Right atrium auricular region (tissue), 2 donors: ENCODE measurements around the gene DYNC1LI1. TPM values are rescaled to one million over a fixed set of nuclear protein-coding genes. Genes with fewer than 3 reads are reported as not detected.

Experiments used
- DNase-seq: peaks from one replicate; pipeline ENCODE4 v3.0.0-alpha.2; 2019; ENCODE audit warnings: low spot score
- H3K27ac ChIP-seq, 2 donors: fragments of 200-600 bp; sonication (generic); 1 replicate in 1 of 2; 2 replicates in 1 of 2; pipeline ENCODE4 v1.5.1; 2016 to 2019
- H3K27me3 ChIP-seq, 2 donors: fragments of 200-600 bp; sonication (generic); one replicate each; pipeline versions ENCODE4 v1.5.1 to v1.6.0; 2017 to 2019
- H3K36me3 ChIP-seq: fragments of 200-600 bp; sonication (generic); one replicate; pipeline ENCODE4 v1.5.1; 2016
- H3K4me1 ChIP-seq, 2 donors: fragments of 200-600 bp; sonication (generic); one replicate each; pipeline versions ENCODE4 v1.5.1 to v1.6.0; 2017 to 2019
- H3K4me3 ChIP-seq, 2 donors: fragments of 200-600 bp; sonication (generic); 1 replicate in 1 of 2; 2 replicates in 1 of 2; pipeline ENCODE4 v1.5.1; 2017 to 2019; ENCODE audit warnings: mild to moderate bottlenecking in 1 of 2, moderate library complexity in 1 of 2
- H3K9me3 ChIP-seq, 2 donors: fragments of 200-600 bp; sonication (generic); one replicate each; pipeline ENCODE4 v1.5.1; 2019
- CTCF ChIP-seq, 2 donors: fragments of 200-600 bp; sonication (generic); IDR thresholded peaks; one replicate each; pipeline ENCODE4 v1.5.1; 2019; ENCODE audit warnings: antibody characterized with exemption in 2 of 2
- total RNA-seq, 2 donors: library from RNA; depleted of rRNA; stranded (reverse); fragments of >200 nt; gene quantifications; one replicate each; pipeline ENCODE4 v1.1.0, GENCODE V29; 2016

DYNC1LI1 gene
- total RNA-seq, 2 donors from 2014 or later = 36.6 to 39.7 TPM

GRCh38 chr3:32612547-32612946, 41.9 kb upstream of the DYNC1LI1 start:
- Histone ChIP-seq H3K36me3 (no peaks in the 10 kb centered on the region), H3K9me3 (no peaks in the 10 kb centered on the region), H3K27me3 (no peaks in the 10 kb centered on the region), H3K4me3 (no peak overlapping the region), H3K27ac (peak overlapping the region; percentile 7 to 27), H3K4me1 (no peaks in the 10 kb centered on the region)
- no peak for DNase-seq
- TF ChIP-seq CTCF (IDR thresholded peaks at IDR 0.05) = no peak

GRCh38 chr3:32607522-32607921, 36.9 kb upstream of the DYNC1LI1 start:
- no peak for DNase-seq
- no peak for TF ChIP-seq CTCF (IDR thresholded peaks at IDR 0.05)
- H3K9me3 ChIP-seq = no peaks in the 10 kb centered on the region
- no peak overlapping the region for H3K27ac ChIP-seq
- H3K27me3 ChIP-seq = no peaks in the 10 kb centered on the region
- no peaks in the 10 kb centered on the region for H3K36me3 ChIP-seq
- H3K4me3 ChIP-seq = no peak overlapping the region
- H3K4me1 ChIP-seq = no peaks in the 10 kb centered on the region

- Histone ChIP-seq H3K36me3 (no peaks in the 10 kb centered on the region), H3K27me3 (no peaks in the 10 kb centered on the region), H3K27ac (no peak overlapping the region), H3K4me3 (no peak overlapping the region), H3K4me1 (no peaks in the 10 kb centered on the region), H3K9me3 (no peaks in the 10 kb centered on the region)
- no peak for DNase-seq
- no peak for TF ChIP-seq CTCF (IDR thresholded peaks at IDR 0.05)
Observed at GRCh38 chr3:32606960-32607359, 36.3 kb upstream of the DYNC1LI1 start.

GRCh38 chr3:32606277-32606676, 35.6 kb upstream of the DYNC1LI1 start:
- no peaks in the 10 kb centered on the region for H3K4me1 ChIP-seq
- H3K36me3 ChIP-seq = no peaks in the 10 kb centered on the region
- H3K27me3 ChIP-seq = no peaks in the 10 kb centered on the region
- DNase-seq = no peak
- H3K9me3 ChIP-seq = no peaks in the 10 kb centered on the region
- H3K27ac ChIP-seq = no peak overlapping the region
- no peak for TF ChIP-seq CTCF (IDR thresholded peaks at IDR 0.05)
- H3K4me3 ChIP-seq = no peak overlapping the region

- Histone ChIP-seq H3K4me3 (no peak overlapping the region), H3K4me1 (no peaks in the 10 kb centered on the region), H3K27me3 (no peaks in the 10 kb centered on the region), H3K9me3 (no peaks in the 10 kb centered on the region), H3K27ac (no peak overlapping the region), H3K36me3 (no peaks in the 10 kb centered on the region)
- DNase-seq = no peak
- TF ChIP-seq CTCF (IDR thresholded peaks at IDR 0.05) = no peak
Observed at GRCh38 chr3:32603064-32603463, 32.4 kb upstream of the DYNC1LI1 start.

- H3K9me3 ChIP-seq = no peaks in the 10 kb centered on the region
- no peaks in the 10 kb centered on the region for H3K36me3 ChIP-seq
- no peaks in the 10 kb centered on the region for H3K27me3 ChIP-seq
- TF ChIP-seq CTCF (IDR thresholded peaks at IDR 0.05) = no peak
- no peak overlapping the region for H3K4me3 ChIP-seq
- no peak for DNase-seq
- H3K4me1 ChIP-seq = peaks cover 0 to 2% of the 10 kb centered on the region in 2 donors
- H3K27ac ChIP-seq = no peak overlapping the region
Observed at GRCh38 chr3:32602206-32602605, 31.5 kb upstream of the DYNC1LI1 start.
